ENCODE results near the gene SPOCK1. TPM values are rescaled to one million over a fixed set of nuclear protein-coding genes. Genes with fewer than 3 reads are reported as not detected.

SPOCK1 gene
- total RNA-seq, 1 donor from 2014 or later: 6.8 TPM

DNA sequence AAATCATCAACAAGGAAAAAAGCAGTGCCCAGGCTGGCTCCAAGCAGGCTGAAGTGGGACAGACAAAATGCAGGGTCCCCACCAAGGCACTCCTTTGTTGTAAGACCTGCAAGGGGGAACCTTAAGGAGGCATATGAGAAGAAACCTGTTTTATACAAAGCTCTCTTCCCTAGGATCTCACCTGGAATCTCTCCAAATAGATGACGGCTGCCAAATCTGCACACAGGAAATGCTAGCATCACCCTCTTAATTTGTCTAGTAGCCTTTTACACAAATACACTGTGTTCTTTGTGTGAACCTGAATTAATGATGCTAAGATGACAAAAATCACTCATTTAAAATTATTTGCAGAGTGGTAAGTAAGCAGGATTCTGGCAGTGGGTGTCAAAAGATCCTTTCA is 280.2 kb downstream of the SPOCK1 start:
- no peak overlapping the region for H3K4me3 ChIP-seq (ENCODE audit: low read depth, low read length)
- TF ChIP-seq CTCF (IDR thresholded peaks at IDR 0.05; ENCODE audit: insufficient read depth, low read length, severe bottlenecking): no peak
- no peak for FAIRE-seq
- peak; percentile 55 for DNase-seq (ENCODE audit: low read depth)
- H3K27me3 ChIP-seq (ENCODE audit: control insufficient read depth, insufficient read depth, low read length): no peaks in the 10 kb centered on the region
- H3K36me3 ChIP-seq (ENCODE audit: control insufficient read depth, insufficient read depth, low read length): no peaks in the 10 kb centered on the region

GRCh38 chr5:137218471-137218870 is 280.7 kb downstream of the SPOCK1 start:
- no peak for FAIRE-seq
- TF ChIP-seq CTCF (IDR thresholded peaks at IDR 0.05; ENCODE audit: insufficient read depth, low read length, severe bottlenecking): no peak
- peak; percentile 85 for DNase-seq (ENCODE audit: low read depth)
- Histone ChIP-seq H3K27me3 (ENCODE audit: control insufficient read depth, insufficient read depth, low read length) (no peaks in the 10 kb centered on the region), H3K36me3 (ENCODE audit: control insufficient read depth, insufficient read depth, low read length) (no peaks in the 10 kb centered on the region), H3K4me3 (ENCODE audit: low read depth, low read length) (no peak overlapping the region)

DNA sequence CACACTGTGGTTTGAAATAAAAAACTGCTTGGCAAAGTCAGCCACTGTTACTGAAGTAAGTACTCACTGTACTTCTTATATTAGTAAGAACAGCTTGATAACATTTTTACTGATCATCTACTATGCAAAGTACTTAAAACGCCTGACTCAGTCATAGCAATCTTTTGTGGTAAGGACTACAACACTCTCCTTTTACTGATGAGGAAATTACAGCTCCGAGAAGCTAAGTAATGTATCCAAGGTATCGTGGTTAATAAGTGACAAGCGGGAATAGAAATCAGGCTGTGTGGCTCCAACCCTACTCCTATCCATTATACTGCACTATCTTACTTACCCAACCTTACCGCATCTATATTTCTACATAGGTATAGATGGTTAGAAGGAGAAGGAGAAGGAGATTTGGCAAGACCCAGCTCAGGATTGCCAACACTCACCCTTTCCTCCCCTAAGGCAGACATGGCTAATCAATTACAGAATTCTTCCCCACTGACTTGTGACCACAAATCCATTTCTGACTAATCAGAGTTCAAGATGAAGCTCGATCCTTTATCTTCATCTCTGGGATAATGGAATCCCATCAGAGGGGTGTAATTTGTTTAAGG is 281.4 kb downstream of the SPOCK1 start:
- TF ChIP-seq CTCF (IDR thresholded peaks at IDR 0.05; ENCODE audit: insufficient read depth, low read length, severe bottlenecking): no peak
- Histone ChIP-seq H3K27me3 (ENCODE audit: control insufficient read depth, insufficient read depth, low read length) (no peaks in the 10 kb centered on the region), H3K36me3 (ENCODE audit: control insufficient read depth, insufficient read depth, low read length) (no peaks in the 10 kb centered on the region), H3K4me3 (ENCODE audit: low read depth, low read length) (no peak overlapping the region)
- FAIRE-seq: no peak
- peak; percentile 73 for DNase-seq (ENCODE audit: low read depth)

DNA sequence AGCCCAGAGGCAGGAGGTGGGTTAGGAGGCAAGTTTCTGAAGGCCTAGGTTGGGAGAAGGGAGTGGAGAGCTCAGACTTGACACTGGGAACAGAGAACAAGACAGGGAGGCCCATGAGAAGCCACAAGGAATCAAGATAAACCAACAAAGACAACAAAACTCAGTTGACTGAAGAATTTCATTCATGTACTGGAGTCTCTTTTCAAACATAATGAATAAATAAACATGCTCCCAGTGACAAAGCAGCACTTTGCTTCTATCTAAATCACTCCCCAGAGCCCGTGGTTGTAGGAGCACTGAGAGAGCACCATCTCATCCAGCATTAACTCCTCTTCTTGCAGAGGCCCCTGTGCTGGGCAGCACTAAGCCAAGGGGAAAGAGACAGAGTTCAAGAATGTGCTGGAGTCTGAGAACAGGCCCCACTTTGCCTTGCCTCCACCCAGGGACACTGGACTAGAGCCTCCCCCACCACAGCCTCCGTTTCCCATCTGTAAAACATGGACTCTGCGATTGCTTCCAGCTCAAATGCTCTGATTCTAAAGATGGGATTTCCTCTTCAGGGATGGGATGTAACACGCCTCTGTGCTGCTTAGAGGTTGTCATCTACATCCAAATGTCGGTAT is 282.0 kb downstream of the SPOCK1 start:
- no peak for TF ChIP-seq CTCF (IDR thresholded peaks at IDR 0.05; ENCODE audit: insufficient read depth, low read length, severe bottlenecking)

GRCh38 chr5:137215780-137216179 is 283.3 kb downstream of the SPOCK1 start:
- H3K4me3 ChIP-seq (ENCODE audit: low read depth, low read length): no peak overlapping the region
- no peaks in the 10 kb centered on the region for H3K27me3 ChIP-seq (ENCODE audit: control insufficient read depth, insufficient read depth, low read length)
- TF ChIP-seq CTCF (IDR thresholded peaks at IDR 0.05; ENCODE audit: insufficient read depth, low read length, severe bottlenecking): no peak
- H3K36me3 ChIP-seq (ENCODE audit: control insufficient read depth, insufficient read depth, low read length): no peaks in the 10 kb centered on the region
- FAIRE-seq (no peak), DNase-seq (ENCODE audit: low read depth) (no peak)

More for the DNA sequence above, 282.0 kb downstream of the SPOCK1 start:
- DNase-seq (ENCODE audit: low read depth) (no peak), FAIRE-seq (no peak)
- H3K36me3 ChIP-seq (ENCODE audit: control insufficient read depth, insufficient read depth, low read length): no peaks in the 10 kb centered on the region
- no peaks in the 10 kb centered on the region for H3K27me3 ChIP-seq (ENCODE audit: control insufficient read depth, insufficient read depth, low read length)
- no peak overlapping the region for H3K4me3 ChIP-seq (ENCODE audit: low read depth, low read length)

DNA sequence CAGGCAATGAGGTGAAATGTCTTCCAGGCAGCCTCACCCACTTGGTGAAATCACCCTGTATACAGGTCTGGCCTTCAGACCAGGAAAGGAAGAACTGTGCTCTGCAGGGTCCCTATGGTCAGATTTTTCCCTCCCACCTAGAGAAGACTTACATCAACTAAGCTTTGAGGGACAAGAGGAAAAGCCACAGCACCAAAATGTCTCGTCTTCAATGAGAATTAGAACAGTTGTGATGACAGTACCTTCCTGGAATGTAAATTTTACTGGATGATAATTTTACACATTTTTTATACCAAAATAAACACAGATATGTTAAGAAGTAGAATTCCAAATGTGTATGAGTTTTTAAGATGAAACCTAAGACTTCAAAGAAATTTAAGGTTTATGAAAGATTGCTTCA is 283.9 kb downstream of the SPOCK1 start:
- DNase-seq (ENCODE audit: low read depth): no peak
- no peaks in the 10 kb centered on the region for H3K36me3 ChIP-seq (ENCODE audit: control insufficient read depth, insufficient read depth, low read length)
- FAIRE-seq: no peak
- H3K27me3 ChIP-seq (ENCODE audit: control insufficient read depth, insufficient read depth, low read length): no peaks in the 10 kb centered on the region
- H3K4me3 ChIP-seq (ENCODE audit: low read depth, low read length): no peak overlapping the region
- no peak for TF ChIP-seq CTCF (IDR thresholded peaks at IDR 0.05; ENCODE audit: insufficient read depth, low read length, severe bottlenecking)

Measured in bronchial epithelial cell (primary cell).